Adipocyte (in vitro differentiated cells): ENCODE results near the gene KRT78.
A peak's percentile ranks its signal among the peaks of the same experiment; 100 is the strongest.

Experiments
- DNase-seq: peaks from one replicate; pipeline ENCODE4 v3.0.0-alpha.2; 2015; ENCODE audit warnings: low read depth
- H3K27me3 ChIP-seq: replicated peaks from 2 replicates; pipeline ENCODE4 v1.7.0; 2013; ENCODE audit warnings: mild to moderate bottlenecking, low read length, moderate library complexity; ENCODE audit not compliant: control insufficient read depth, insufficient read depth
- H3K36me3 ChIP-seq: 2 replicates; pipeline ENCODE4 v1.7.0; 2013; ENCODE audit warnings: low read length, mild to moderate bottlenecking, moderate library complexity; ENCODE audit not compliant: control insufficient read depth, insufficient read depth, severe bottlenecking
- H3K4me1 ChIP-seq: 2 replicates; pipeline ENCODE4 v1.7.0; 2013; ENCODE audit warnings: mild to moderate bottlenecking, low read length, moderate library complexity; ENCODE audit not compliant: control insufficient read depth, insufficient read depth
- H3K4me3 ChIP-seq: 2 replicates; pipeline ENCODE4 v1.7.0; 2013; ENCODE audit warnings: mild to moderate bottlenecking, low read length, moderate library complexity
- H3K9ac ChIP-seq: 2 replicates; pipeline ENCODE4 v1.7.0; 2013; ENCODE audit warnings: mild to moderate bottlenecking, low read length, moderate library complexity
- H3K9me3 ChIP-seq: 2 replicates; pipeline ENCODE4 v1.7.0; 2013; ENCODE audit warnings: mild to moderate bottlenecking, low read length, moderate library complexity; ENCODE audit not compliant: control insufficient read depth

KRT78 gene

DNA sequence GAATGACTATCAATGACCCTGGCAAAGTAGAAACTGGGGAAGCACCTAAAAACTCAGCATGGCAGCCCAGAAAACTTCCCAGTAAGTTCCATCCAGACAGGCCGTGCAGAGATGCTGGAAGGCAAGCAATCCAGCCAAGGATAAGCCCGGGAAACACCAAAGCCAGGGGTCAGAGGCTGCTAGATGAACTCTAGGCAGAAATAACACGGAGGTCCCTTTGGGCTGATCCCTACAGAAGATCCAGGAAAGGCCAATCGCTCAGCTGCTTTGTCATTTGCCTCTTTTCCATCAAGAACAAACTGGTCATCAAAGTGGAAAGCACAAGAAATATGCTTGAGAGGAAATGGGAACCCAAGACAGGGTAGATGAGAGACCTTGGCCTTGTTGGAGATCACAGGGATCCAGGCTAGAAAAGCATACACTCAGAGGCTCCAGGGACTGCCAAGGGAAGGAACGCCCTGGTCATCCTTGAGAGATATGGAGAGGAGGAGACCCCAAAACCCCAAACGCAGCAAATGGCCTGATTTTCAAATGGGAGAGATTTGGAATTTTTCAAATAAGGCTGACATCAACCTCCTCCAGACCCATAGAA lies 21.2 kb downstream of the KRT78 start:
- Histone ChIP-seq H3K36me3 (no peaks in the 10 kb centered on the region), H3K9ac (no peak overlapping the region), H3K4me3 (no peak overlapping the region), H3K9me3 (no peaks in the 10 kb centered on the region), H3K27me3 (no peaks in the 10 kb centered on the region), H3K4me1 (peaks cover 41% of the 10 kb centered on the region)
- DNase-seq = no peak

DNA sequence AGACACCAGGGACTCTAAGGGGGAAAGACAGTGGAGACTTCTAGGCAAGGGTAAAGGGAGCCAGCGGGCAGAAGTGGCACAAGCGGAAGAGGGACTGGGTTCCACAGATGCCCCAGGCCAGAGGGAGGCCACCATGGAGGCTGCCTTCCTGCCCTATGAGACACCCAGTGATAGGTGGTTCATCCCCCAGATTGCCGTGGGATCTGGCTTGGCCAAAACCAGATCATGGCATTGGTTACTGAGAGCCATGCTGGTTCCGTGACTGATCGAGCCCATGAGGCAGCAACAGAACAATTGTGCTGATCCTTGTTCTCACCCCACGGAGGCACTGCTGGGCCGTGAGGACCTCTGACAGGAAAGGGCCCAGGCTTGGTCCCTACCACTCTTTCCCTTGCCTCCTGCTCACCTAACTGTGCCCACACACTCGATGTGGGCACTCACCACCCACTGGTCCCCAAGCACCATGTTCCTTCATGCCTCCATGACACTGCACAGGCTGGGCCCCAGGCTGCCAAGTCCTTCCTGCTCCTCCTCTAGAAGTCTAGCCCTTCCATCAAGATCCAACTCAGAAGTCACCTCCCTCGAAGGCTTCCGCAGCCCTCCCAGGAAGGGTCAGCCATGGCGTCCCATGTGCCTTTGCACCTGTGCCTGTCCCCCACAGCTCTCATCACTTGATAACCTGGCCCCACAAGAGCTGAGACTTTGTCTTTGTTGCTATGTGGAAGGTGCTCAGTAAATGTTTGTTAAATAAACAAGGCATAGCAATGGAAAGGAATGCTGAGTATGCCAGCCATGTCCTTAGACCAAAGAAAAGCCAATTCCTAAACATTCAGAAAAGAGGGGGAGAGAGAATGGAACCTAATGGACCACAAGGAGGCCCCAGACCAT lies 21.9 kb downstream of the KRT78 start:
- no peak overlapping the region for H3K4me3 ChIP-seq
- peak; percentile 32 for DNase-seq
- H3K4me1 ChIP-seq = peaks cover 42% of the 10 kb centered on the region
- peaks cover 3% of the 10 kb centered on the region for H3K36me3 ChIP-seq
- no peaks in the 10 kb centered on the region for H3K9me3 ChIP-seq
- no peaks in the 10 kb centered on the region for H3K27me3 ChIP-seq
- H3K9ac ChIP-seq = no peak overlapping the region

DNA sequence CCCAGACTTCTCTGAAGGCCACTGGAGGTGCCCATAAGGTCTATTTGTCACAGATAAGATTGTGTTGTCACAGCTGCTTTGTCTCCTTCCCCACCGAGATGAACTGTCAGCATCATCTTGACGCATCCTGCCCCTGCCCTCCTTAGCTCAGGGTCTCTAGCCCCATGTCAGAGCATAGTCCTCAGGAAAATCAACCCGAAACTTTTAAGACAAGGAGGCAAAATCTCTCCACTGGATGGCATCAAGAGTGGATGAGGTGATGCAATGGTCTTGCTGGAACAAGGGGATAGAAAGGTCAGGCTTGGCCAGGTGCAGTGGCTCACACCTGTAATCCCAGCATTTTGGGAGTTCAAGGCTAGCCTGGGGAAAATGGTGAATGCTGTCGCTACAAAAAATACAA lies 22.8 kb downstream of the KRT78 start:
- Histone ChIP-seq H3K9ac (no peak overlapping the region), H3K9me3 (no peaks in the 10 kb centered on the region), H3K4me1 (peaks cover 33% of the 10 kb centered on the region), H3K36me3 (peaks cover 3% of the 10 kb centered on the region), H3K27me3 (peaks cover 8% of the 10 kb centered on the region), H3K4me3 (no peak overlapping the region)
- DNase-seq = no peak

DNA sequence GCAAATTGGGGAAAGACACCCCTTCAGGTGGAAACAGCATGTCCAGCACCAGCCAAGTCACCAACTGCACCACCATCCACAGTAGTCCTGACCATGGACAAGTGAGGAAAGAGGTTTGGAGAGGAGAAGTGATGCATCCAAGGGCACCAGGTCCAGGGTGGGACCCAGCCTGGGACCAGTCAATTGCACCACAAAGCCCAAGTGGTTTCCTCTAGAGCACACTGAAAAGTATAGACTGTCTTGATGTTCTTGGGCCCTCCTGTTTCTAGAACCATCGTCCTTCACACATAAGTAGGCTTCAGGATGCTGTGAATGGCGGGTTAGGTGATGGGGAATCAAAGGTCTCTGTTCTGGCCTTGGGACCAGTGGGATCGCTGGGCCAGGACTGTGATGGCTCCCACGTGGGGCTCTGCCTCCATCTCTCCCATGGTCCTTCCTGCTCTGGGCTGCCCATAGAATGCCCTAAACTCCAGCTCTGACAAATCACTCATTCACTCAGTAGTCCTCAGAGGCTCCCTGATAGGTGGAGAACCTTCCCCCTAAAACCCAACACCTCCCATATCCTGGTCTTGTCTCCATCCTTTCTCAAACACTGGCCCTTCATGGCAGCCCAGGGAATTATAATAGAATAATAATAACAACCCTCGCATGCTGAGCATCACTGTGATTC lies 23.9 kb downstream of the KRT78 start:
- no peak overlapping the region for H3K9ac ChIP-seq
- H3K4me3 ChIP-seq = no peak overlapping the region
- no peaks in the 10 kb centered on the region for H3K9me3 ChIP-seq
- no peak for DNase-seq
- peaks cover 19% of the 10 kb centered on the region for H3K27me3 ChIP-seq
- H3K36me3 ChIP-seq = peaks cover 3% of the 10 kb centered on the region
- peaks cover 27% of the 10 kb centered on the region for H3K4me1 ChIP-seq

DNA sequence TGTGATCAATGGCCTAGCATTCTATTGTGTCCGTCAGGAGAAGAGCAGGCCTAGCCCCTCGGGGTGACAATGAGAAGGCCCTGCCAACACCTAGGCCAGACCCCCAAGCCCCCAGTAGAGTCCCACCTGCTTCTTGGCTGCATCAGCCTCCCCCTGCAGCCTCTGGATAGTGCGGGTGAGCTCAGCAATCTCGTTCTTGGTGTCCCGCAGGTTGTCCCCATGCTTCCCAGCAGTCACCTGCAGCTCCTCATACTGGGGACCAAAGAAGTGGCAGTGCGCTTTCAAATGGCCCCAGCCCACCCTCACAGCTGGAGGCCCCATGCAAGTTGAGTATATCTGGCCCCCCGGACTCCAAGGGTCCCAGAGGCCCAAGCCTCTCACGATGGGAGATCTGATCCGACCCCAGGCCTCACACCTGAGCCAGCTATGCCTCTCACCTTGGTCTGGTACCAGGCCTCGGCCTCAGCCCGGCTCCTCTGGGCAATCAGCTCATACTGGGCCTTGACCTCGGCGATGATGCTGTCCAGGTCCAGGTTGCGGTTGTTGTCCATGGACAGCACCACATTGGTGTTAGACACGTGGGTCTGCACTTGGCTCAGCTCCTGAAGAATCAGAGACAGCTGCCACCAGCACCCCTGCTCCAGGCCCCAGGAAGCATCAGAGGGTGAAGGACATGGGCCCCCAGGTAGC lies 24.9 kb downstream of the KRT78 start:
- peaks cover 22% of the 10 kb centered on the region for H3K27me3 ChIP-seq
- H3K4me3 ChIP-seq = no peak overlapping the region
- no peak for DNase-seq
- H3K9me3 ChIP-seq = no peaks in the 10 kb centered on the region
- H3K9ac ChIP-seq = no peak overlapping the region
- H3K4me1 ChIP-seq = peaks cover 21% of the 10 kb centered on the region
- H3K36me3 ChIP-seq = peaks cover 3% of the 10 kb centered on the region

DNA sequence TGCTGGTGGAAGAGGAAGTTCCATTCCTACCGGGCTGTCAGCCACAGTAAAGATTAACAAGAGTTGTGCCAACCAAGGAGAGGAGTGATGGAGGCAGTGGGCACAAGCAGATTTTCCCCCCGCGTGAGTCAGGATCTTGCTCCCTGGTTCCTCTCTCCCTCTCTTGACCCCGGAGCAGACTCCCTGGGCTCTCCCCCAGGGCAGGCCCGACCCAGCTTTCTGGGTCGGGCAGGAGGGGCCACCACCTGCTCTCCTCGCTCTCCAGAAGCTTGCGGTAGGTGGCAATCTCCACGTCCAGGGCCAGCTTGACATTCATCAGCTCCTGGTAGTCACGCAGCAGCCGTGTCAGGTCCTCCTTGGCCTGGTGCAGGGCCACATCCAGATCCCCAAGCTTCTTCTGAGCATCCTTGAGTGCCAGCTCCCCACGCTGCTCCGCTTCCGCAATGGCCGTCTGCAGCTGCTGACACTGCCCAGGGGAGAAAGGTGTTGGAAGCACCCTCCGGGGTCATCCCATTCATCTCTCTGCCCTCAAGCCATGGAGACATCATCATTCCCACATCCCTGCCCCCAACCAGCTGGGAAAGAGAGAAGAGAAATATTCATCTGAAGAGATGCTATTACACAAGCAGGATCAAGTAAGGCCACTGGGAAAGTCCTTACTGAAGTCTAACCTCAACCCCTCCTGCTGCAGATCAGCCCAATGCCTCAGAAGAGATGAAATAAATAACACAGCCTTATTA lies 25.9 kb downstream of the KRT78 start:
- no peak overlapping the region for H3K9ac ChIP-seq
- DNase-seq = no peak
- peaks cover 27% of the 10 kb centered on the region for H3K27me3 ChIP-seq
- H3K36me3 ChIP-seq = peaks cover 3% of the 10 kb centered on the region
- no peaks in the 10 kb centered on the region for H3K9me3 ChIP-seq
- peaks cover 12% of the 10 kb centered on the region for H3K4me1 ChIP-seq
- H3K4me3 ChIP-seq = no peak overlapping the region

DNA sequence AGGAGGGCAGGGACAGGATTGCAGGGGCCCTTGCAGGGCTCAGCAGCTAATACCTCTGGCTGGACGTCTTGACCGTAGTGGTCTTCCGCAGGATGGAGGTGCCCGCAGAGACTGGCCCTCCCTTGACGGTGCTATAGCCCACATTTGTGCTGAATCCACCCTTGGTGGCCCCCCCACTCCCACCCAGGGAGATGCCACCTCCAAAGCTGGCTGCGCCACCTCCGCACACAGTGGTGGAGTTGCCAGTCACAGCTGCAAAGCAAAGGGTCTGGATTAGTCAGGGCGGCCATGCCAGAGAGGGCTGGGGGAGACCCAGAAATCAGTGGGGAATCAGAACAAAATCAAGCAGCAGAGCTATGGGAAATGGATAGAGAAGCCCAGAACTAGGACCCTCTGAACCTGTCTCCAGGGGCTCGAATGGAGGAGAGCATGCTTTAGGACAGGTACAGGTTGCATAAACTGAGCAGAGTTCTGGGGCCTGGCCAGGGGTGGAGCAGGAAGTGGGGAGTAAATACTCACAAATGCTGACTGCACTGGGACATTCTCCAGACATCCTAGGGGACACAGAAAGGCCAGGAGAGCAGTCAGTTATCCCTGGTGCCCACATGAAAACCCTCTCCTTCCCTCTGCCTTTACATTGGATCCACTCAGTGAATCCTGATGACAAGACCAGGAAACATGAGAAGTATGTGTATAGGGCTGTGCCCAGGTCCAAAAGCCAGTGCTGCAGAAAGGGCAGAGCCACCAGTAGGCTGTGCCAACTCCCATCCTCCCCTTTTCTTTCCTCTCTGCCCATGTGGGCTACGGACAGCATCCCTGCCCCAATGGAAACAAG lies 26.8 kb downstream of the KRT78 start:
- Histone ChIP-seq H3K4me1 (peaks cover 7% of the 10 kb centered on the region), H3K27me3 (peaks cover 36% of the 10 kb centered on the region), H3K9ac (no peak overlapping the region), H3K36me3 (peaks cover 3% of the 10 kb centered on the region), H3K9me3 (no peaks in the 10 kb centered on the region), H3K4me3 (no peak overlapping the region)
- DNase-seq = peak; percentile 30

DNA sequence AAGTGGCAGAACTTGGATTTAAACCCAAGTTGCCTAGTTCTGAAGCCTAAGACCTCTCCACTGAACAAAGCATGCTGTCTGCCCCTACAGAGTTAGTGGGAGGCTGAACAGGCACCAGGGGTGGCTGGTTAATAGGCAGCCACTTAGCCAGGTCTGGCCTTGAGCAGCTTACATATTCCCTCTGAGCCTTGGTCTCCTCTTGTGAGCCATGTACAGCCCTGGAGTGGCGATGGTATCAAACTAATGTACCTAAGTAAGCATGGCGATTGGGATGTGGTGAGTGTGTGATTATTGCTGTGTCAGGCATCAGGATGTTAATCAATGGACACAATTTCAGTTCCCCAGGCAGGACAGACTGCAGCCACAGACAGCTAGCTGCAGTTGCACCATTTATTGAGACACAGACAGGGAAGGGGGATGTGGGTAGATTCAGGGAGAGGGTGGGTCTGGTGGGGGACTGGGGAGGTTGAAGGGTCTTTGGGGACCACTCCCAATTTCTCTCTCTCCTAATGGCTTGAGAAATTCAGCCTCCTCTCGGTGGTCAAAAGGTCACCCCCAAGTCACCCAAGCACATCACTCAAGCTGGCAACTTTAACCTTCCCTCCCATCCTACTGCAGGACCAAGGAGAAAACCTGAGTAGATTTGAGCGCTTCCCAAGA lies 27.6 kb downstream of the KRT78 start:
- Histone ChIP-seq H3K9me3 (no peaks in the 10 kb centered on the region), H3K27me3 (peaks cover 39% of the 10 kb centered on the region), H3K4me3 (no peak overlapping the region), H3K9ac (no peak overlapping the region), H3K36me3 (peaks cover 3% of the 10 kb centered on the region), H3K4me1 (peaks cover 7% of the 10 kb centered on the region)
- no peak for DNase-seq

DNA sequence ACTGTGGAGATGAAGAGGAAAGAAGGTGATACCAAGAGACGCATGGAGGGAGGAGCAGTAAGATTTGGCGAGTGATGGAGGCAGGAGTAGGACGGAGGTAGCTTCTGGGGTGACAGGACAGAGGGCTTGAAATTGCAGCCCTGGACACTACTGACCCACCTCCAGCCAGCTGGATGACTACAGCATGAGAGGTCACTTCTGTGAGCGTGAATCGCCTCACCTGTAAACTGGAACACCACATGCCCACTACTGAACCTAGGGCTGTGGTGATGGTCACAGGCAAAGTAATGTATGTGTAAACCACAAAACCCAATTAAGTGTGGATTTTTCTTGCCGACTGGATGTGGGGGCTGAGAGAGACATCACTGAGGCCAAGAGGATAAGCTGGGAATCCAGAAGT lies 28.3 kb downstream of the KRT78 start:
- H3K36me3 ChIP-seq = peaks cover 3% of the 10 kb centered on the region
- no peaks in the 10 kb centered on the region for H3K9me3 ChIP-seq
- H3K4me3 ChIP-seq = no peak overlapping the region
- peaks cover 39% of the 10 kb centered on the region for H3K27me3 ChIP-seq
- H3K9ac ChIP-seq = no peak overlapping the region
- H3K4me1 ChIP-seq = peaks cover 7% of the 10 kb centered on the region
- DNase-seq = no peak
